ENCODE data around the gene EDA.

- TF ChIP-seq BHLHE40 (IDR thresholded peaks at IDR 0.05; ENCODE audit: borderline replicate concordance in 1 of 2, low read depth in 2 of 2, low read length in 1 of 2) (no peak), CTCF (IDR thresholded peaks at IDR 0.05 in 2 of 3, conservative IDR thresholded peaks at IDR 0.05 in 1 of 3; ENCODE audit: control insufficient read depth in 2 of 3, extremely low read depth in 1 of 3, insufficient read depth in 1 of 3, low read depth in 3 of 3, low read length in 3 of 3) (no peak), TAF1 (IDR thresholded peaks at IDR 0.05; ENCODE audit: borderline replicate concordance, low read depth, low read length) (no peak), SIN3A (IDR thresholded peaks at IDR 0.05; ENCODE audit: low read depth, low read length) (no peak), JUND (IDR thresholded peaks at IDR 0.05; ENCODE audit: low read depth, low read length) (no peak), NFIC (IDR thresholded peaks at IDR 0.05; ENCODE audit: low read depth, low read length) (no peak), BRCA1 (IDR thresholded peaks at IDR 0.05; ENCODE audit: low read depth, low read length) (no peak), MTA3 (IDR thresholded peaks at IDR 0.05; ENCODE audit: borderline replicate concordance, low read length) (no peak), SMAD1 (IDR thresholded peaks at IDR 0.05; ENCODE audit: low read depth, partially characterized antibody) (no peak), EZH2 (IDR thresholded peaks at IDR 0.05; ENCODE audit: borderline replicate concordance, control insufficient read depth, low read depth, low read length) (no peak)
These were observed 11.8 kb downstream of the EDA start for GRCh38 chrX:69627744-69628143.
